A549 (cell line): ENCODE measurements around the gene EFEMP2. TPM values are rescaled to one million over a fixed set of nuclear protein-coding genes. Genes with fewer than 3 reads are reported as not detected.
A peak's percentile ranks its signal among the peaks of the same experiment; 100 is the strongest.

Source experiments
- ATAC-seq, 2 experiments: fragments of 200-7000 bp in 1 of 2; fragments of >200 bp in 1 of 2; cut with Nextera tagmentation in 1 of 2; cut with Tn5 transposase in 1 of 2; 3 replicates each; pipeline versions ENCODE4 v1.8.0 to v1.9.1; 2018 to 2020; ENCODE audit warnings: mild to moderate bottlenecking in 1 of 2, moderate library complexity in 1 of 2
- CTCF ChIA-PET: fragments of 300-600 bp; sonication (Branson Sonifier 250); formaldehyde crosslinking; extraction: SDS; loops from one replicate; lab custom pipeline; 2021; ENCODE audit warnings: antibody characterized with exemption, inconsistent platforms; lab: Yijun Ruan, JAX
- POLR2A ChIA-PET: fragments of 350-600 bp; formaldehyde crosslinking; extraction: SDS; loops from one replicate; lab custom pipeline; 2021; ENCODE audit warnings: antibody characterized with exemption, inconsistent platforms; lab: Yijun Ruan, JAX
- DNase-seq, 2 experiments: peaks; one replicate each; pipeline versions ENCODE4 v3.0.0 to v3.0.0-alpha.2; 2011 to 2016; ENCODE audit warnings: low read depth in 1 of 2, low spot score in 1 of 2
- FAIRE-seq: peaks from 2 replicates; lab custom pipeline; 2011; peaks lifted over from hg19 to GRCh38; lab: Jason Lieb, UNC
- H3K27ac ChIP-seq, 2 experiments: fragments of >200 bp; sonication (Bioruptor Twin); formaldehyde crosslinking; 3 replicates each; pipeline ENCODE4 v1.5.1; 2016 to 2017
- H3K4me1 ChIP-seq: fragments of >200 bp; sonication (Bioruptor Twin); formaldehyde crosslinking; 3 replicates; pipeline ENCODE4 v1.6.1; 2016
- H3K4me2 ChIP-seq: fragments of >200 bp; sonication (Bioruptor Twin); formaldehyde crosslinking; 3 replicates; pipeline ENCODE4 v1.6.1; 2016
- H3K4me3 ChIP-seq: fragments of >200 bp; sonication (Bioruptor Twin); formaldehyde crosslinking; 3 replicates; pipeline ENCODE4 v1.5.1; 2016
- H3K9me3 ChIP-seq: fragments of >200 bp; sonication (Bioruptor Twin); formaldehyde crosslinking; 3 replicates; pipeline ENCODE4 v1.6.1; 2016
- CEBPB ChIP-seq, 2 experiments: fragments of >200 bp in 1 of 2; sonication (Bioruptor Twin) in 1 of 2; formaldehyde crosslinking in 1 of 2; IDR thresholded peaks; 2 replicates each; pipeline ENCODE4 v1.6.1; 2012 to 2016
- CHD2 ChIP-seq: fragments of 150-350 bp; IDR thresholded peaks from 2 replicates; pipeline ENCODE4 v1.6.1; 2014; ENCODE audit warnings: low read length; ENCODE audit not compliant: partially characterized antibody
- EHMT2 ChIP-seq: fragments of 200-600 bp; sonication (generic); IDR thresholded peaks from 2 replicates; pipeline ENCODE4 v1.6.1; 2016; ENCODE audit warnings: antibody characterized with exemption, low read depth, mild to moderate bottlenecking, moderate library complexity
- FOSL2 ChIP-seq, 2 experiments: fragments of 450-650 bp in 1 of 2; fragments of >200 bp in 1 of 2; sonication (Bioruptor Twin) in 1 of 2; formaldehyde crosslinking; IDR thresholded peaks; 2 replicates each; pipeline versions ENCODE4 v1.5.0 to v1.6.1; 2016 to 2020; ENCODE audit warnings: mild to moderate bottlenecking in 1 of 2, moderate library complexity in 1 of 2
- HDAC2 ChIP-seq: fragments of 200-600 bp; sonication (generic); IDR thresholded peaks from 2 replicates; pipeline ENCODE4 v1.6.1; 2016
- HEYL ChIP-seq: fragments of 250-450 bp; sonication (Bioruptor Pico); IDR thresholded peaks from 2 replicates; pipeline ENCODE4 v1.8.0; 2021; ENCODE audit warnings: mild to moderate bottlenecking, moderate library complexity
- JUN ChIP-seq, 2 experiments: fragments of >200 bp; sonication (Bioruptor Twin); formaldehyde crosslinking; IDR thresholded peaks; 2 replicates in 1 of 2; 3 replicates in 1 of 2; pipeline ENCODE4 v1.6.1; 2016 to 2017
- MAX ChIP-seq: IDR thresholded peaks from 2 replicates; pipeline ENCODE4 v1.6.1; 2012
- PHF8 ChIP-seq: fragments of 200-600 bp; sonication (generic); IDR thresholded peaks from 2 replicates; pipeline ENCODE4 v1.6.1; 2016; ENCODE audit warnings: low read depth, mild to moderate bottlenecking, antibody characterized with exemption, moderate library complexity, borderline replicate concordance
- POLR2AphosphoS2 ChIP-seq: conservative IDR thresholded peaks from 2 replicates; pipeline ENCODE4 v1.6.1; 2012; ENCODE audit warnings: low read length, improper control_type of control experiment, inconsistent platforms
- USF2 ChIP-seq: fragments of 450-650 bp; IDR thresholded peaks from 2 replicates; pipeline ENCODE4 v1.6.1; 2014; ENCODE audit warnings: antibody characterized with exemption
- ZNF302 ChIP-seq: fragments of 250-450 bp; sonication (Bioruptor Pico); IDR thresholded peaks from 2 replicates; pipeline ENCODE4 v1.9.0; 2021; ENCODE audit warnings: inconsistent platforms, mild to moderate bottlenecking, moderate library complexity
- WGBS: methylation state at CpG from one replicate; pipeline ENCODE4 v1.1.6; 2017; ENCODE audit errors: missing lambda C conversion rate; 5-methylcytosine and 5-hydroxymethylcytosine counted together
- polyA plus RNA-seq, 4 experiments: library from polyadenylated mRNA; depleted of rRNA in 3 of 4; stranded (reverse); fragments of >200 nt; fragmentation: RNase III in 1 of 4; extraction: RNeasy Plus Mini Kit Qiagen cat#74134 plus additional on column Dnase treatment in 1 of 4; gene quantifications; 2 replicates in 3 of 4; 3 replicates in 1 of 4; pipeline ENCODE4 v1.2.3, GENCODE V29; 2011 to 2017
- TF ChIP-seq, protein P1 (sequence below): fragments of 250-450 bp; sonication (Bioruptor Pico); IDR thresholded peaks from 2 replicates; pipeline ENCODE4 v1.5.0; 2020; ENCODE audit warnings: low read depth, mild to moderate bottlenecking, moderate library complexity
- TF ChIP-seq, protein P2 (sequence below): fragments of 150-350 bp; IDR thresholded peaks from 2 replicates; pipeline ENCODE4 v1.6.1; 2014; ENCODE audit warnings: low read depth, mild to moderate bottlenecking, low read length

The EFEMP2 gene
- polyA plus RNA-seq, 2 of the 4 experiments (the other 2 are of a cell fraction), result 1.3 to 1.4 TPM

DNA sequence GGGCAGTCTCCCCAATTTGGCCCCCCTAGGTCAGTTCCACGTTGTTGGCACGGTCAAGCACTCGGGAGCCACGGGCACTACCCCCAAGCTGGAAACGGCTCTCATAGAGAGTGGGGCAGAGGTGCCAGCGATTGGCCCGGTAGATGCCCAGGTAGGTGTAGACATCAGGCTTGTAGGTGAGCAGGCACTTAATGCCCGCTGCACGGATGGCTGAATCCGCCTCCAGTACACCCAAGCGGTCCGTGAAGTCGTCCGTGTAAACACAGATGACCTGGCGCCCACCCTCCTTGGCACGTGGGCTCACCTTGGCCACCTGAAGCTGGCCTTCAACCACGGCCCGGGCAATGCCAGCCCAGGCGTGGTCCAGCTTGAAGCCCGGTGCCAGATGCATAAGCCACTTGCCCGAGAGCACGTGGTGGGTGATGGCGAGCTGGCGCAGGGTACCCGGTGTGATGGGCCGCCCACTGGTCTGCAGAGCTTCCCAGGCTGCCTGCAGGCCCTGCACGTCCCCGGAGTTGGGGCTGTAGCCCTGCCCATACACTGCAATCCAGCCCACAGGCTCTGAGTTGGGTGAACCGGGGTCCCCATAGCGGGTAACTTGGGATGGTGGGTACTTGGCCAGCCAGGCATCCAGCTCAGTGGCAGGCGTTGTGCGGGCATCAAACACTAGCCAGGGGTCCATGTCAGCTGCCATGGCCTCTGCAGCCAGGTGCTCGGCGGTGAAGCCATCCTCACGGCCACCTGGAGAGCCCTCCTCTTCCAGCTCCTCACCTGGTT, 45.0 kb upstream of the EFEMP2 start:
- H3K27ac ChIP-seq, result peak overlapping the region; percentile 95 to 100
- peaks cover 60% of the 10 kb centered on the region for H3K4me1 ChIP-seq
- no peak for ATAC-seq
- peak overlapping the region; percentile 97 for H3K4me3 ChIP-seq
- 93% methylated on average over 31 of the region's 35 CpGs for WGBS
- CTCF ChIA-PET, result interaction anchor here (1.2 to 31.6 kb wide), 2 partner anchors 24 to 47 kb away, joined by 3 to 618 read pairs; partner anchors contain the start of genes CCDC85B, FIBP and FOSL1
- no peak for DNase-seq
- TF ChIP-seq HEYL (CRISPR knock-in tag), result no peak
- TF ChIP-seq, protein P1, sequence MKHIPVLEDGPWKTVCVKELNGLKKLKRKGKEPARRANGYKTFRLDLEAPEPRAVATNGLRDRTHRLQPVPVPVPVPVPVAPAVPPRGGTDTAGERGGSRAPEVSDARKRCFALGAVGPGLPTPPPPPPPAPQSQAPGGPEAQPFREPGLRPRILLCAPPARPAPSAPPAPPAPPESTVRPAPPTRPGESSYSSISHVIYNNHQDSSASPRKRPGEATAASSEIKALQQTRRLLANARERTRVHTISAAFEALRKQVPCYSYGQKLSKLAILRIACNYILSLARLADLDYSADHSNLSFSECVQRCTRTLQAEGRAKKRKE (CRISPR knock-in tag), result no peak
- TF ChIP-seq MAX, result no peak; the same call in 1 of the 2 replicates
- no peak for TF ChIP-seq FOSL2 (IDR thresholded peaks at IDR 0.05)
- TF ChIP-seq FOSL2 (CRISPR knock-in tag; IDR thresholded peaks at IDR 0.05), result no peak
- no peak for TF ChIP-seq EHMT2
- TF ChIP-seq, all 56 proteins: peak for 0
- peak overlapping the region; percentile 98 for H3K4me2 ChIP-seq
- no peaks in the 10 kb centered on the region for H3K9me3 ChIP-seq
- no peak for FAIRE-seq
- POLR2A ChIA-PET, result interaction anchor here (0.6 to 1.9 kb wide), 6 partner anchors 15 to 29 kb away, joined by 3 to 8 read pairs (median 6); partner anchors contain the start of genes CCDC85B and FIBP

DNA sequence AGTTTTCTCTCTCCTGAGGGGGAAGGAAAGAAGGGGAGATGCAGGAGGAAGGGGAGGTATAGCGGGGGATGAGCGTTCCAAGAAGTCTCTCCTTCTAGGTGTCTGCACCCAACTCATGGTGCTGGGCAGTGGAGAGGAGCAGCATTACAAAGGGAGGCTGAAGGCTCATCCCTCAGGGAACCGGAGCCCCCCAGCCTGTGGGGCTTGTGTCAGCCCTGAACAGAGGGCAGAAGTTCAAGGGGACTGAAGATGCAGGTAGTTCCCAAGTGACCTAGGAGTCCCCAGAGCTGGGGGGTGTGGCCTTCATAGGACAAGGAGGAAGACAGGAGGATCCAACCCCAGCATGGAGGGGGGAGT, 44.5 kb upstream of the EFEMP2 start:
- no peak for ATAC-seq
- 0 out of 2 replicates have a peak, but pooled peaks have one; percentile 1 for TF ChIP-seq POLR2AphosphoS2
- TF ChIP-seq CEBPB (IDR thresholded peaks at IDR 0.05), result no peak
- WGBS, result 77% methylated on average over 3 of the region's 3 CpGs
- POLR2A ChIA-PET, result interaction anchor here (0.6 to 1.9 kb wide), 2 partner anchors 28 to 29 kb away, joined by 8 to 10 read pairs; partner anchors contain the start of gene FIBP
- Histone ChIP-seq H3K4me3 (no peak overlapping the region), H3K27ac (peak overlapping the region; percentile 93 to 100), H3K4me2 (peak overlapping the region; percentile 98), H3K9me3 (no peaks in the 10 kb centered on the region), H3K4me1 (peaks cover 65% of the 10 kb centered on the region)
- DNase-seq, result no peak
- CTCF ChIA-PET, result interaction anchor here (31.6 kb wide), 1 partner anchor 23 kb away, joined by 618 read pairs; the partner anchor contains the start of genes CCDC85B, FIBP and FOSL1
- no peak for FAIRE-seq

DNA sequence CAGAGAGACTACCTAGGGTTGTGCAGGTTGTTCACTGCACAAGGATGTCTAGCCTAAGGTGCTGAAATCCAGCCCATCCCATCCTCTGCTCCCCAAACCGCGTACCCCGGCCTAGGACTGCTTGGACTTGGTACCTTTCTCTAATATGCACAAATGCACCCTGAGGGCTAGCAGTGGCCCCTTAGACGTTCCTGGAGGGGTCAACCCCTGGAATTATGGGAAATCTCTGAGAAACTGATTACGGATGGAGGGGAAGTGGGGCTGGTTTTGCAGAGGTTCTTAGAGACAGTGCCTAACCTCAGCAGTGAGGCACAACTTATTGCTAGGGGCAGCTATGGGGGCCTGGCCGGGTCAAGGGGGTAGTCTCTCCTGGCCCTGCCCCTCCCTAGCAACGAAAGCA, 43.8 kb upstream of the EFEMP2 start:
- 49% methylated on average over 7 of the region's 7 CpGs for WGBS
- H3K4me3 ChIP-seq, result peak overlapping the region; percentile 9; the same call in 1 of the 3 replicates
- peaks cover 72% of the 10 kb centered on the region for H3K4me1 ChIP-seq
- ChIA-PET POLR2A (interaction anchor here (1.1 to 1.9 kb wide), 5 partner anchors 16 to 58 kb away, joined by 5 to 43 read pairs (median 10); partner anchors contain the start of genes CCDC85B, FIBP, FOSL1 and MUS81), CTCF (interaction anchor here (1.7 to 31.6 kb wide), 3 partner anchors 10 to 72 kb away, joined by 4 to 618 read pairs (median 10); partner anchors contain the start of genes CCDC85B, FIBP and FOSL1)
- H3K4me2 ChIP-seq, result peak overlapping the region; percentile 98
- TF ChIP-seq HDAC2, result no peak
- no peak for TF ChIP-seq PHF8
- TF ChIP-seq, protein P2, sequence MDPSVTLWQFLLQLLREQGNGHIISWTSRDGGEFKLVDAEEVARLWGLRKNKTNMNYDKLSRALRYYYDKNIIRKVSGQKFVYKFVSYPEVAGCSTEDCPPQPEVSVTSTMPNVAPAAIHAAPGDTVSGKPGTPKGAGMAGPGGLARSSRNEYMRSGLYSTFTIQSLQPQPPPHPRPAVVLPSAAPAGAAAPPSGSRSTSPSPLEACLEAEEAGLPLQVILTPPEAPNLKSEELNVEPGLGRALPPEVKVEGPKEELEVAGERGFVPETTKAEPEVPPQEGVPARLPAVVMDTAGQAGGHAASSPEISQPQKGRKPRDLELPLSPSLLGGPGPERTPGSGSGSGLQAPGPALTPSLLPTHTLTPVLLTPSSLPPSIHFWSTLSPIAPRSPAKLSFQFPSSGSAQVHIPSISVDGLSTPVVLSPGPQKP, result no peak
- TF ChIP-seq MAX, result no peak
- TF ChIP-seq JUN (IDR thresholded peaks at IDR 0.05), result no peak
- TF ChIP-seq ZNF302 (CRISPR knock-in tag), result peak; percentile 41; the same call in 1 of the 2 replicates
- TF ChIP-seq, protein P1 (CRISPR knock-in tag), result peak; percentile 55; the same call in 1 of the 2 replicates
- TF ChIP-seq USF2, result no peak
- TF ChIP-seq POLR2AphosphoS2, result no peak
- no peak for TF ChIP-seq CHD2
- peak overlapping the region; percentile 93 to 100 for H3K27ac ChIP-seq
- no peak for FAIRE-seq
- no peaks in the 10 kb centered on the region for H3K9me3 ChIP-seq
- DNase-seq, result no peak
- no peak for ATAC-seq
